Activated T-cell treated with anti-CD3 and anti-CD28 coated beads, Interleukin-2, amount 50 U/mL, for 4 hours (primary cell): ENCODE measurements around the gene RNLS. TPM values are rescaled to one million over a fixed set of nuclear protein-coding genes. Genes with fewer than 3 reads are reported as not detected.
"Not testable (repeated sequence)": the region's sequence is repeated elsewhere in the genome, so short reads cannot be mapped to it uniquely, and the experiment has no call there.

ENCODE experiments used
- ATAC-seq, 2 donors: fragments of 200-7000 bp; cut with Tn5 transposase; one replicate each; pipeline ENCODE4 v1.10.0; 2021
- DNase-seq: peaks from one replicate; pipeline ENCODE4 v3.0.0-alpha.2; 2020
- H3K27me3 Mint-ChIP-seq: one replicate; pipeline ENCODE4 v1.8.0; 2021; ENCODE audit warnings: low read depth, mixed read lengths
- H3K36me3 Mint-ChIP-seq: one replicate; pipeline ENCODE4 v1.8.0; 2022; ENCODE audit warnings: mixed read lengths; ENCODE audit not compliant: insufficient read depth
- H3K4me1 Mint-ChIP-seq: one replicate; pipeline ENCODE4 v1.8.0; 2021; ENCODE audit warnings: low read depth, mixed read lengths
- H3K4me3 Mint-ChIP-seq: one replicate; pipeline ENCODE4 v1.8.0; 2021; ENCODE audit warnings: mild to moderate bottlenecking, moderate library complexity, mixed read lengths
- H3K9me3 Mint-ChIP-seq: one replicate; pipeline ENCODE4 v1.8.0; 2021; ENCODE audit warnings: mixed read lengths
- total RNA-seq, 3 donors: library from RNA; stranded (reverse); gene quantifications; one replicate each; pipeline ENCODE4 v1.2.1, GENCODE V29; 2021

The RNLS gene
- total RNA-seq, 3 donors from 2014 or later, result 3.4 to 5.5 (median 5.4) TPM

DNA sequence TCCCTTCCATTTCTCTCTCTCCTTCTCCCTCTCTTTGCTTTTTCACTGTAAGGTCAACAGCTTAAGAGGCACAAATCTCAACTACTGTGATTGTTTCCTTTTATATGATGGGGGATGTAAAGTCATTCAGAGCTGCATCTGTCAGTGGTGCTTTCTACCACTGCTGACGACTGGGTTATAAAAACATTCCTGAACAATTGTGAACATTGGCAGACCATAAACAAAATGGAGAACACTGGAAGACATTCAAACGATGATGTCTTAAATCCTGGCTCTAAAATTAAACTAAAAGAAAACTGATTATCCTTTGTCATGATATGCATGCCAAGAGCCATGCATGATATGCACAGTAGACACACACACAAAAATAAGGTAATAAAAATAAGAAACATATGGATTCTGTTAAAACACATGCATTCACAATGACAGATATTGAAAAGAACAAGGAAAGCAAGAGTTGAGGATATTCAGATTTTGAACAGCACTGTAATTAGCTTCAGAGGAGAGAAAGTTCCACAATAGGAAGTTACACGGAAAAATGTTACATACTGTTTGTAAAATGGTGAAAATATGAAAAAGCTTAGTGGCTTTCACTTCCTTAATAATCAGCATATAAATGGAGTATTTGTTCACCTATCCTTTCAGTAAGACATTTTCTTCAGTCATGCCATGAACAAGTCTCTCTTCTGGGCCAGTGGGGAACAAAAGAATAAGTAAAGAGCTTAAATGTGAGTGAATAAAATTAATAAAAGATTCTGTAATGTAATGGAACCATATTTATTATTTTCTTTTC lies 89.2 kb downstream of the RNLS start:
- ATAC-seq (no peak), DNase-seq (no peak)
- H3K4me3 Mint-ChIP-seq, result no peak overlapping the region
- H3K4me1 Mint-ChIP-seq, result peaks cover 15% of the 10 kb centered on the region
- H3K27me3 Mint-ChIP-seq, result no peaks in the 10 kb centered on the region
- H3K36me3 Mint-ChIP-seq, result peaks cover 2% of the 10 kb centered on the region
- H3K9me3 Mint-ChIP-seq, result no peaks in the 10 kb centered on the region

DNA sequence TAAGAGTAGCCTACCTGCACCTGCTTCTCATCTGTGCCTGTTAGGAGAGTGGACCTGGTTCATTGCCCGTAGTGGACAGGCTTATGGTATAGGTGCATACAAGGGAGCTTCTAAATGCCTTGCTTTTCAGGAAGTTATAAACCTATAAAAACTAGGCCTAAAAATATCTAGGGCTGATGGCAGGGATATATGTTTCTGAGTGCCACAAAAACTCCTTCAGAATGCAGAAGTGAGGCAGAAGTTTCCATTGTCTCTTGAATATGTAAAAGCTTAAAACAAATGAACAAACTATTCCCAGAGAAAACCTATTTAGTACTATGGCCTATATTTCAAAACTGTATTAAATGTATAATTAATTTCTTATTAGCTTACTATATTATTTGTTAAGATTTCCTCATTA lies 91.8 kb downstream of the RNLS start:
- DNase-seq, result no peak
- Mint-ChIP-seq H3K4me3 (no peak overlapping the region), H3K36me3 (peaks cover 3% of the 10 kb centered on the region), H3K4me1 (peaks cover 9% of the 10 kb centered on the region), H3K27me3 (no peaks in the 10 kb centered on the region), H3K9me3 (peaks cover 5% of the 10 kb centered on the region)
- ATAC-seq, result no peak

DNA sequence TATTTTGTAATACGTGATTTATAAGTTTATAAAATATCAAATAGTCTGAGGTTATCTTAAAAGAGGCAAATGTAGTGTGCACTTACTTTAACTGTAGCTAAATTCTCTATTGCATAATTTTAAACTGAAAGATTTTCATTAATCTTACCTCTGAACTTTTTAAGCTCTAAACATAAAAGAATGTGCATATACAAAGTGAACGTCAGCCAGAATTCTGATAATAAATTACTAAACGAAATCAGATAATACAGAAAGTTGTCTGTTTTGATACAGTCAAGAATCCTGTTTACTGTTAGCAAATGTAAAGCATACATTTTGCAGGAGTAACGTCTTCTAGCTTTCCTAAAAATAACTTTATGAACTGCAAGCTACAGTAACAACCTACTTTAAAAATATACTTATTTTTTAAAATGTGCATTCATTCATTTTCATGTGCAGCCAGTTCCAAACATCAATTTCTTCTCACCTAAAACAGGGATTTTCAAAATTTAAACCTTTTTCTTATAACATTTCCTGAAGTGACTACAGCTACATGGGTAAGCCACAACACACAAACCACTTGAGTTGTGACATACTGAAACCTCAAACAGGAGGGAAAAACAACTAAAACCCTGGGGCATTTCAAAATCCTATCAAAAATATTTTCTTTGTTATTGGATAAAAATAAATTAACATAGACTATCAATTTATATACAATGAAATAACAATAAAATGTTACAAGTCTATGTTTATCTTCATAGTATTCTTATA lies 92.7 kb downstream of the RNLS start:
- ATAC-seq (no peak), DNase-seq (no peak)
- Mint-ChIP-seq H3K4me1 (peaks cover 8% of the 10 kb centered on the region), H3K27me3 (no peaks in the 10 kb centered on the region), H3K36me3 (peaks cover 3% of the 10 kb centered on the region), H3K4me3 (no peak overlapping the region), H3K9me3 (peaks cover 5% of the 10 kb centered on the region)

DNA sequence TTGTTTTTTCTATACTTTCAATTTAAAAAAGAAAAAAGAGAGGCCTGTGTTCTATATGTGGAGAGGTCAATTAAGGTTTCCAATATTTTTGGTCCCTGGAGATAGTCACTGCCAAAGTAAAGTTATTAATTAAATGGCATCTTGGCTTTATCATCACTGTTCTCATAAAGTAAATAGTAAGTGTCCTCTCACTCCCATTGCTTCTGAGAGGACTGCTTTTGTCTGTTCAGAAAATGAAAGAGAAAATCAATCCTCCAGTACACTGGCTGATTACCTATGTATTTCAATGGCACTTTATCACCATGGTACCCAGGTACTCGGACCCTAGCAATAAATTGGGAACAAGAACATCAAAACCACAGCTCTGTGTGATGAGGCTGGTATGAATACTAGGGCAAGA lies 94.0 kb downstream of the RNLS start:
- Mint-ChIP-seq H3K27me3 (no peaks in the 10 kb centered on the region), H3K36me3 (peaks cover 3% of the 10 kb centered on the region), H3K4me3 (no peak overlapping the region), H3K4me1 (peaks cover 8% of the 10 kb centered on the region), H3K9me3 (peaks cover 5% of the 10 kb centered on the region)
- DNase-seq (no peak), ATAC-seq (no peak)

DNA sequence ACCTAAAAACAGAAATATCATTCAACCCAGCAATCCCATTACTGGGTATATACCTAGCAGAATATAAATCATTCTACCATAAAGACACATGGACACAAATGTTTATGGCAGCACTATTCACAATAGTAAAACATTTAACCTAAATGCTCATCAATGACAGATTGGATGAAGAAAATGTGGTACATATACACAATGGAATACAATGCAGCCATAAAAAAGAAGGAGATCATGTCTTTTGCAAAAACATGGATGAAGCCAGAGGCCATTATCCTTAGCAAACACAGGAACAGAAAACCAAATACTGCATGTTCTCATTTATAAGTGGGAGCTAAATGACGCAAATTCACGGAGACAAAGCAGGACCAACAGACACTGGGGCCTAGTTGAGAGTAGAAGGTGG lies 96.3 kb downstream of the RNLS start:
- H3K9me3 Mint-ChIP-seq, H3K4me1 Mint-ChIP-seq, DNase-seq, H3K4me3 Mint-ChIP-seq, H3K27me3 Mint-ChIP-seq, H3K36me3 Mint-ChIP-seq, ATAC-seq: not testable (repeated sequence)

DNA sequence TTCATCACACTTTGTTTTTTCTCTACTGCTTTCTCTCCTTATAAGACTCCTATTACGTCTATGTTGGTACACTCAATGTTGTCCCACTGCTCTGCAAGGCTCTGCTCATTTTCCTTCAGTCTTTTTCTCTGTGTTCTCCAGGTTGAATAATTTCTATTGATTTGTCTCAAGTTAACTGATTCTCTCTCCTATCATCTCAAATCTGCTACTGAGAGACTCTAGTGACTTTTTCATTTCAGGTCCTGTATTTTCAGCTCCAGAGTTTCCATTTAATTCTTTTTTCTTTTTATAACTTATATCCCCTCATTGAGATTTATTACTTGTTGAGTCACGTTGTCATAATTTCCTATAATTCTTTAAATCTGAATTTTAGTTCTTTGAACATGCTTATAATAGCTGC lies 100.9 kb downstream of the RNLS start:
- Mint-ChIP-seq H3K4me1 (no peaks in the 10 kb centered on the region), H3K36me3 (peaks cover 3% of the 10 kb centered on the region), H3K27me3 (no peaks in the 10 kb centered on the region), H3K9me3 (peaks cover 5% of the 10 kb centered on the region), H3K4me3 (no peak overlapping the region)
- DNase-seq (no peak), ATAC-seq (no peak)

DNA sequence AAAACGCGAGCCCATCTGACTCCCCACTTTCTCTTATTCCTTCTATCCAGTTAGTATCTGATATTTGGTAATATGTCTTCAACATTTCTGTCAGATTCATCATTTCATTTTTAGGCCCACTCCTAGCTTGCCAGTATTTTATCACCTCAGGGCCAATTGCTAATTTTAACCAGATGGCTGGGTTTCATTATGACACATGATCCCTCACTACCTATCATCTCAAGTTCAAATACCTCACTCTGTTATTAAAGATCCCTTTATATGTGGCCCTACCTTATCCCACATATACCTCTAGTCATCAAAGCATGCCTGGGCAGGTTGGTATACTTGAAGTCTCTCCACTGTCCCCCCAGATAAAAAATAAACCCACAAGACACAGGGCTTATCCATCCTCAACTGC lies 104.9 kb downstream of the RNLS start:
- no peak for DNase-seq
- no peak for ATAC-seq
- Mint-ChIP-seq H3K4me3 (no peak overlapping the region), H3K36me3 (no peaks in the 10 kb centered on the region), H3K27me3 (no peaks in the 10 kb centered on the region), H3K9me3 (no peaks in the 10 kb centered on the region), H3K4me1 (no peaks in the 10 kb centered on the region)

DNA sequence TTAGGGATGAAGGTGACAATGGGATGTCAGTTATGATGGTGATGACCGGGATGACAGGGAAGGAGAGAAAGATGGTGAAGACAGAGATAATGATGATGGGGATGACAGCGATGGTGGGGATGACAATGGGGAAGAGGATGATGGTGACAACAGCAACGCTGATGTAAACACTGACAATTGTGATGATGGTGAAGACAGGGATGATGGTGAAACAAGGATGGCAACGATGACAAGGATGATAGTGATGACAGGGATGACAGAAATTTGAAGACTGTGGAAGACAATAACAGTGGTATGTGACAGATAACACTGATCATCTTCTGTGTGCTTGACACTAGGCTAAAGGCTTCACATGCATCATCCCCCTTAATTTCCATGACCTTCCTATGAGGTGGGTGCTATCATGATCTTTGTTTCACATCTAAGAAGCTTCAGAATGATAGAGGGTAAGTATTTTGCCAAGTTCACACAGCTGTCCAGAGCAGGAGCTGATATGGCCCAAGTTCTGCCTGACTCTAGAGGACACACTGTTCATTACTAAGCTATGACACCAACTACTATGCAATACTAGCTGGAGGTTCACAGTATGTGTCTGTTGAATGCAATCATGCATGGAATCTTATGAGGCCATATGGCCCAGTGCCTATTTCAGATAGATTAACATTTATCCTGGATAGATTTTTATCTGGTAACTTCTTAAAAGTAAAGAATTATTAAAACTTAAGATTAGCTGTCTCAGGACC lies 105.6 kb downstream of the RNLS start:
- Mint-ChIP-seq H3K9me3 (no peaks in the 10 kb centered on the region), H3K36me3 (no peaks in the 10 kb centered on the region), H3K27me3 (no peaks in the 10 kb centered on the region), H3K4me3 (no peak overlapping the region), H3K4me1 (no peaks in the 10 kb centered on the region)
- ATAC-seq (no peak), DNase-seq (no peak)

DNA sequence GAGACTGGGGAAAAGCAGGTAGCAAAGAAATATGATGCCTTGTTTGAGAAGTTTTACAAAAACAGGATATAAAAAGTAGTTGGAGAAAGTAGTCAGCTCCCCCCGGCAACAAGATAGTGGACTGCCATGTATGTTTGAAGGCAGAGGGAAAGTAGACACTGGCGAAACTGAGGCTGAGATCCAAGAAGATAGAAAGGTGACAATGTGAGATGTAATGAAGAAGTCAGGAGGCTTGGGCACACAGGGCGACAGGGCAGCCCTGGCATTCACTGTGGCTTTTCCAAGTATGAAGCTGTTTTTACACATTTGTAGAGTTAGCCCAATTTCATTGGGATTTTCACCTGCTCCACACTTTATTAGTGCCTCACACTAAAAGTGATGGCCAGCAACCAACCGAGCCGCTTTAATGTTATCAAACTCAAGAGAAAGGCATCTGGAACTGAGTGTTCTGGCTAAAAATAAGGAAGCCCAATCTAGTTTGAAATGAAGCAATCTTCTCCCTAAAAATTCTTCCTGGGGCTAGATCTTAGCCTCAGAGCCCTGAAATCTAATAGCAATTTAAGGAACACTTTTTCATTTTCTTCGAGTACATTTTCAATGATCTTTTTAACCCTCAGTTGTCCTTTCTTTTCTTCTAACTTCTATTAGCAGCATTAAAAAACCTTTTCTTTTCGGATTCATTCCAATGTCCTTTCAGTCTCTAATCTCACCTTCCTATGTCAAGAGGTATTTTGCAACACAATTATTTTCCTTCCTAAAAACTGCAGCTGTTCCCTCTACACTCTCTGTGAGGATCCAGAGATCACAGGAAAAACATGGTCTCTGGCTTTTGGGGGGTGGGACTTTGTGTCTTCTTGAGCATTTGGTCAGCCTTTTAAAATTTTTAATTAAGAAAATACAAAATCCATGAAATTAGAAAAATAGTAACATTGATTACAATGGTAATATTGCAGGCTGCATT lies 108.0 kb downstream of the RNLS start:
- no peaks in the 10 kb centered on the region for H3K27me3 Mint-ChIP-seq
- H3K4me1 Mint-ChIP-seq, result no peaks in the 10 kb centered on the region
- no peak overlapping the region for H3K4me3 Mint-ChIP-seq
- DNase-seq (no peak), ATAC-seq (no peak)
- no peaks in the 10 kb centered on the region for H3K9me3 Mint-ChIP-seq
- H3K36me3 Mint-ChIP-seq, result no peaks in the 10 kb centered on the region

DNA sequence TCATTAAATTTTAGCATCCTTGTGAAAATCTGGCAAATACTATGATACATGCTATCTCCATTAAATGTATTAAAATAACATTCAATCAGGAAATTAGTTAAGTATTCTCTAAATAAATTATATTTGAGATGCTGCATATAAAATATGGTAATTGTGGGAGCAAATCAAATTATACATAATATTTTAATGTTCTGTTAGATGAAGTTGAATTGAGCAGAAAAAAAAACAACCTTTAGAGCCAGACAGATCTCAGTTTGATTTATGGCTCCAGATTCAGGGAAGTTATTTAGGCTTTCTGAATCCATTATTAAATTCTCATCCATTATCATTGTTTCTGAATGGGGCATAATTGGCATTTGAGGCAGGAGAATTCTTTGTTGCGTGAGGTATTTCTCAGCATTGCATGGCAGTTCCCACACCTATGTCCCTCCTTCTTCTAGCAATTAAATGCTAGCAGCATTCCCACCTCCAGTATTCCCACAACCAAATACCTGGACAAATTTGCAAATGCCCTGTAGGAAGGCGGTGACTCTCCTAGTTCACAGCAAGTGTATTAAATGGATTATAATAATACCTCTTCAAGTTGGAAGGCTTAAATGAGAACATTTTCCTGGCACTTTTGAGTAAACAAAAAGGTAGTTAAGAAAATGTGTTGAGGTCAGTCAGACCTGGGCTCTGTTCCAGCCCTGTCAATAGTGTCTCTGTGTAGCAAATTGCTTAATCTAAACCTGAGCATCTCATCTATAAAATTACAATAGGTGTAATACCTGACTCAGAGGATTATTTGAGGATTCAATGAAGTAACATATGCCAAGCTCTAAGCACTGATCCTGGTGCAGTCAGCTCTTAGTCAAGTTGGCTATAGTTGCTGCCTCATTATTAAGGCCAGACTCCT lies 108.9 kb downstream of the RNLS start:
- DNase-seq (no peak), ATAC-seq (no peak)
- Mint-ChIP-seq H3K4me1 (no peaks in the 10 kb centered on the region), H3K4me3 (no peak overlapping the region), H3K27me3 (no peaks in the 10 kb centered on the region), H3K9me3 (no peaks in the 10 kb centered on the region), H3K36me3 (no peaks in the 10 kb centered on the region)

DNA sequence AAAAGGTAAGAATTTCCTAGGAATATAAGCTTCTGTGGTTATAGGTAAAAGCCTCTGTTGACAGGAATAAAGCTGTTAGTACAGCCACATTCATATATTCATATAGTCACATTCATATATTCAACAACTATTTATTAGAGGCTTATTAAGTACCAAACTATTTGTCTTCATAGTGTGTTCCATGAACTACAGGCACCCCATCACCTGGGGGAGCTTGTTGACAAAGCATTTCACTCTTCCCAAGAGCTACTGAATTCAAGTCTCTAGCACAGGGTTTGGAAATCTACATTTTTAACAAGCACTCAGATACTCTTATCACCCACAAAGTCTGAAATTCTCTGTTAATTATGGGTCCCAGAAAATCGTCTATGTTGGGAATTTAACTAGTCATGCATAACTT lies 110.6 kb downstream of the RNLS start:
- Mint-ChIP-seq H3K27me3 (no peaks in the 10 kb centered on the region), H3K4me1 (no peaks in the 10 kb centered on the region)

DNA sequence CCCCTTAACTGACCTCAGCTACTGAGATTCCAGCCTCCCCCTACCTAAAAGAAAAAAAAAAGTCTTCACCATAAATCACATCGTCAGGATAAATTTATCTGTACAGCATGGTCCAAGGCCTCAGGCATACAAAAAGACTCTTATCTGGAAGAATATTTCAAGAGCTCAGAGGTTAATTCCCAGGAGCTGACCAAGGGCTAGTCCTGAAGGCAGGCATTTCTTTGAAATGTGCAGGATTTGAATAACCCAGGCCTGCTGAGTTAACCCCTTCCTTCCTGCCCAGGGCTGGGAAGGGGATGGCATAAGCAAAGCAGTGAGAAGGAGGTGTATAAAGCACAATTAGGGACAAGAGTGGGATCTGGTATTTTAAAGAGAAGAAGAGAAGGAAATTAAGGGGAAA lies 111.2 kb downstream of the RNLS start:
- Mint-ChIP-seq H3K4me3 (no peak overlapping the region), H3K4me1 (no peaks in the 10 kb centered on the region), H3K36me3 (no peaks in the 10 kb centered on the region), H3K27me3 (no peaks in the 10 kb centered on the region), H3K9me3 (no peaks in the 10 kb centered on the region)
- ATAC-seq (no peak), DNase-seq (no peak)

More for the DNA sequence above, 110.6 kb downstream of the RNLS start:
- DNase-seq, result no peak
- no peak for ATAC-seq
- Mint-ChIP-seq H3K36me3 (no peaks in the 10 kb centered on the region), H3K4me3 (no peak overlapping the region), H3K9me3 (no peaks in the 10 kb centered on the region)

DNA sequence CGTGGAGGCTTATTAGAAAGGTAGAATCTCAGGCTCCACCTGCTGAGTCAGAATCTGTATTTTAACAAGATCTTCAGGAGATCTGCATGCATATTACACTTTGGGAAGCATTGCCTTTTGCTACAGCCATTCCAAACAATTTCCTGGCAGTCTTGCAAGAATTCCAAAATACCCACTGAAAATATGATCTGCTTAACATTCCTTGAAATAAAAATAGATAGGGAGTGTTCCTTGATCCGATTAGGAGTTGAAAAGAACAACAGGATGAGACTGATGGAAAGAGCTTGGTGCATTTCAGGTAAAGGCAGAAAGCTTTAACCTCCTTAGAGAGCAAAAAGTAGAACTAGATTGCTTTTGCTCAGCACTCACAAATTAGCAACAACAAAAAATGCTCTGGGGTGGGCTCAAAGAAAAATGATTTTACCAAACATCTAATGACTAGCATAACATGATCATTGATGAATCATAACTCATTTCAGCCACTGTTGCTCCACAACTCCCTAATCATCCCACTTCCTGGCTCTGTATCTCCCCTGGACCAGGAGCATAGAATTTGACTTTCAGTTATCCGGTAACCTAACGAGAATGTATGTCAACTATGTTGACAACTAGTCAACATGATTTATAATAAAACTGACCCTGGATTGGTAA lies 115.2 kb downstream of the RNLS start:
- no peaks in the 10 kb centered on the region for H3K4me1 Mint-ChIP-seq
- no peak for DNase-seq
- ATAC-seq, result no peak

More for the DNA sequence above, 115.2 kb downstream of the RNLS start:
- Mint-ChIP-seq H3K9me3 (no peaks in the 10 kb centered on the region), H3K36me3 (no peaks in the 10 kb centered on the region), H3K4me3 (no peak overlapping the region), H3K27me3 (no peaks in the 10 kb centered on the region)
